ENCODE measurements around the gene ALDH3A2. TPM values are rescaled to one million over a fixed set of nuclear protein-coding genes. Genes with fewer than 3 reads are reported as not detected.
A peak's percentile ranks its signal among the peaks of the same experiment; 100 is the strongest.

Gene ALDH3A2
- total and polyA plus RNA-seq, 2 of the 8 experiments (the other 6 are each of a cell fraction or from before 2014, with no cell fraction given): 20.6 to 72.9 TPM

GRCh38 chr17:19718613-19719354, 70.2 kb downstream of the ALDH3A2 start:
- ChIA-PET POLR2A (ENCODE audit: partially characterized antibody) (interaction anchor here (0.5 to 3.9 kb wide), 2 partner anchors 66 to 70 kb away, joined by 4 to 16 read pairs; partner anchors contain the start of gene ALDH3A2), CTCF (ENCODE audit: partially characterized antibody) (interaction anchor here (0.6 to 8.7 kb wide), 35 partner anchors 9 to 375 kb away, joined by 3 to 56 read pairs (median 4); partner anchors contain the start of genes ALDH3A2, B9D1 and SLC47A1)
- peak; percentile 76 for FAIRE-seq
- Histone ChIP-seq H3K4me3 (ENCODE audit: extremely low read depth in 1 of 4, insufficient read depth in 2 of 4, low read depth in 3 of 4, low read length in 4 of 4) (no peak overlapping the region), H3K56ac (replicated peaks; ENCODE audit: insufficient read length, low read depth, low read length) (no peak overlapping the region), H3K4me2 (ENCODE audit: insufficient read depth in 1 of 2, low read depth in 2 of 2, low read length in 2 of 2) (no peak overlapping the region), H3K79me2 (ENCODE audit: control insufficient read depth in 1 of 2, insufficient read depth in 2 of 2, low read length in 2 of 2) (no peaks in the 10 kb centered on the region), H3K36me3 (ENCODE audit: control insufficient read depth in 2 of 4, insufficient read depth in 4 of 4, low read length in 3 of 4) (no peaks in the 10 kb centered on the region), H3K23ac (ENCODE audit: insufficient read length) (no peak overlapping the region), H3K9ac (replicated peaks in 1 of 4; ENCODE audit: extremely low read depth in 1 of 4, low read depth in 3 of 4, low read length in 3 of 4) (no peak overlapping the region), H3K27me3 (replicated peaks in 1 of 4; ENCODE audit: control insufficient read depth in 3 of 4, extremely low read depth in 1 of 4, insufficient read depth in 3 of 4, low read length in 3 of 4) (no peaks in the 10 kb centered on the region), H4K8ac (ENCODE audit: extremely low read depth, insufficient read depth, low read length) (0 out of 2 replicates have a peak overlapping the region, but pooled peaks have one; percentile 41), H2BK15ac (ENCODE audit: low read length) (no peak overlapping the region), H3K9me3 (ENCODE audit: insufficient read depth in 2 of 2, low read depth in 1 of 2, low read length in 1 of 2) (no peaks in the 10 kb centered on the region), H3K23me2 (ENCODE audit: low read depth, low read length) (no peaks in the 10 kb centered on the region), H2BK5ac (ENCODE audit: low read depth, low read length) (no peak overlapping the region), H3K14ac (ENCODE audit: insufficient read length) (no peak overlapping the region), H4K91ac (replicated peaks; ENCODE audit: insufficient read length, low read length) (no peak overlapping the region), H3K18ac (ENCODE audit: extremely low read depth, low read length) (no peak overlapping the region), H2BK120ac (replicated peaks; ENCODE audit: low read depth, low read length) (no peak overlapping the region), H3K27ac (ENCODE audit: low read depth, low read length) (no peak overlapping the region), H2BK12ac (ENCODE audit: low read depth, low read length) (no peak overlapping the region), H3K4me1 (replicated peaks in 1 of 4; ENCODE audit: control insufficient read depth in 3 of 4, insufficient read depth in 4 of 4, low read length in 3 of 4) (peaks cover 0 to 6% (median 0%) of the 10 kb centered on the region in 4 experiments; a peak in 2 of 7 replicates), H3K79me1 (ENCODE audit: low read depth, low read length) (no peaks in the 10 kb centered on the region), H3K4ac (replicated peaks; ENCODE audit: insufficient read length, low read depth, low read length) (no peak overlapping the region), H2AK5ac (ENCODE audit: low read depth, low read length) (no peak overlapping the region), H4K20me1 (replicated peaks in 1 of 2; ENCODE audit: control insufficient read depth in 1 of 2, insufficient read depth in 2 of 2, low read length in 2 of 2) (no peaks in the 10 kb centered on the region), H4K5ac (ENCODE audit: insufficient read length, low read depth, low read length) (no peak overlapping the region), H2BK20ac (ENCODE audit: low read length) (no peak overlapping the region), H2AFZ (ENCODE audit: low read length) (no peak overlapping the region)
- DNase-seq (ENCODE audit: low read depth in 1 of 2, low spot score in 2 of 2): peak in 1 of 2 experiments; percentile 78
- 81% methylated on average over 18 of the region's 18 CpGs; no CpG with 5 or more reads in 1 of the 2 experiments for WGBS, 2 experiments (ENCODE audit: extremely low coverage in 1 of 2, insufficient coverage in 1 of 2, insufficient read length in 1 of 2, insufficient replicate concordance in 2 of 2, low coverage in 1 of 2, low lambda C conversion rate in 2 of 2, missing lambda C conversion rate in 1 of 2)
- TF ChIP-seq SIN3A (conservative IDR thresholded peaks at IDR 0.05 in 1 of 2, IDR thresholded peaks at IDR 0.05 in 1 of 2; ENCODE audit: low read depth in 1 of 2, low read length in 2 of 2): no peak
- no peak for TF ChIP-seq KDM5A (IDR thresholded peaks at IDR 0.05; ENCODE audit: low read length)
- no peak for TF ChIP-seq SP1 (IDR thresholded peaks at IDR 0.05; ENCODE audit: low read depth, low read length)
- TF ChIP-seq RFX5 (IDR thresholded peaks at IDR 0.05; ENCODE audit: borderline replicate concordance, low read depth, low read length): no peak
- peak; percentile 63 to 79 (median 73) for TF ChIP-seq CTCF (IDR thresholded peaks at IDR 0.05; ENCODE audit: control extremely low read depth in 1 of 3, insufficient read depth in 1 of 3, low read depth in 1 of 3, low read length in 3 of 3)
- peak; percentile 86 to 87 for TF ChIP-seq RAD21 (IDR thresholded peaks at IDR 0.05 in 1 of 2, conservative IDR thresholded peaks at IDR 0.05 in 1 of 2; ENCODE audit: low read depth in 2 of 2, low read length in 2 of 2)
- no peak for TF ChIP-seq SIX5 (IDR thresholded peaks at IDR 0.05; ENCODE audit: low read depth, low read length)
- TF ChIP-seq JUND (IDR thresholded peaks at IDR 0.05; ENCODE audit: low read length): no peak

Measured in H1 (cell line).